ENCODE measurements around the gene NELFB. TPM values are rescaled to one million over a fixed set of nuclear protein-coding genes. Genes with fewer than 3 reads are reported as not detected.

NELFB gene
- total RNA-seq, 1 experiment from 2014 or later = 95.0 TPM

GRCh38 chr9:137316012-137316981 is 61.2 kb downstream of the NELFB start:
- Mint-ChIP-seq H3K27me3 (ENCODE audit: low read depth) (no peaks in the 10 kb centered on the region), H3K9me3 (no peaks in the 10 kb centered on the region), H3K36me3 (no peaks in the 10 kb centered on the region), H3K4me3 (0 out of 2 replicates have a peak overlapping the region, but pooled peaks have one; percentile 20), H3K27ac (no peak overlapping the region), H3K4me1 (peaks cover 7% of the 10 kb centered on the region; the same call in 1 of the 2 replicates)
- ChIA-PET POLR2A (interaction anchor here (0.9 to 1.3 kb wide), 2 partner anchors 14 to 40 kb away, joined by 4 read pairs; partner anchors contain the start of gene NRARP), CTCF (interaction anchor here (0.6 to 6.6 kb wide), 12 partner anchors 12 to 287 kb away, joined by 3 to 172 read pairs (median 4); partner anchors contain the start of genes DPH7, ENTPD8, EXD3 and NOXA1)
- DNase-seq (ENCODE audit: low spot score) (peak; percentile 63), ATAC-seq (peak; percentile 62)
- TF ChIP-seq ZNF396 (CRISPR knock-in tag; IDR thresholded peaks at IDR 0.05; ENCODE audit: borderline replicate concordance) (no peak), CDX4 (CRISPR knock-in tag; IDR thresholded peaks at IDR 0.05; ENCODE audit: borderline replicate concordance) (no peak), ZMAT4 (CRISPR knock-in tag; IDR thresholded peaks at IDR 0.05) (no peak), PREB (CRISPR knock-in tag; IDR thresholded peaks at IDR 0.05; ENCODE audit: borderline replicate concordance) (no peak), ZNF263 (CRISPR knock-in tag; IDR thresholded peaks at IDR 0.05; ENCODE audit: low read depth) (no peak), AFF4 (CRISPR knock-in tag; IDR thresholded peaks at IDR 0.05; ENCODE audit: borderline replicate concordance) (no peak), MLX (CRISPR knock-in tag; IDR thresholded peaks at IDR 0.05) (no peak), ZNF423 (CRISPR knock-in tag; IDR thresholded peaks at IDR 0.05) (peak; percentile 58; the same call in 1 of the 2 replicates), NFYB (CRISPR knock-in tag; conservative IDR thresholded peaks at IDR 0.05; ENCODE audit: low read depth) (peak; percentile 31; the same call in 1 of the 2 replicates), ATF1 (CRISPR knock-in tag; IDR thresholded peaks at IDR 0.05) (no peak), IRF2 (CRISPR knock-in tag; IDR thresholded peaks at IDR 0.05; ENCODE audit: borderline replicate concordance, low read depth) (no peak), E2F5 (CRISPR knock-in tag; IDR thresholded peaks at IDR 0.05) (0 out of 2 replicates have a peak, but pooled peaks have one; percentile 19), ZNF121 (CRISPR knock-in tag; IDR thresholded peaks at IDR 0.05) (no peak), CREB1 (CRISPR knock-in tag; IDR thresholded peaks at IDR 0.05) (no peak), ZNF281 (CRISPR knock-in tag; IDR thresholded peaks at IDR 0.05) (no peak), GABPB1 (CRISPR knock-in tag; IDR thresholded peaks at IDR 0.05) (no peak), SMAD3 (CRISPR knock-in tag; IDR thresholded peaks at IDR 0.05; ENCODE audit: borderline replicate concordance) (no peak), ESRRA (CRISPR knock-in tag; IDR thresholded peaks at IDR 0.05; ENCODE audit: borderline replicate concordance) (no peak), USF2 (CRISPR knock-in tag; IDR thresholded peaks at IDR 0.05) (no peak)

Data from WTC11 (cell line).